ENCODE measurements around the gene PTGES.

Gene PTGES

DNA sequence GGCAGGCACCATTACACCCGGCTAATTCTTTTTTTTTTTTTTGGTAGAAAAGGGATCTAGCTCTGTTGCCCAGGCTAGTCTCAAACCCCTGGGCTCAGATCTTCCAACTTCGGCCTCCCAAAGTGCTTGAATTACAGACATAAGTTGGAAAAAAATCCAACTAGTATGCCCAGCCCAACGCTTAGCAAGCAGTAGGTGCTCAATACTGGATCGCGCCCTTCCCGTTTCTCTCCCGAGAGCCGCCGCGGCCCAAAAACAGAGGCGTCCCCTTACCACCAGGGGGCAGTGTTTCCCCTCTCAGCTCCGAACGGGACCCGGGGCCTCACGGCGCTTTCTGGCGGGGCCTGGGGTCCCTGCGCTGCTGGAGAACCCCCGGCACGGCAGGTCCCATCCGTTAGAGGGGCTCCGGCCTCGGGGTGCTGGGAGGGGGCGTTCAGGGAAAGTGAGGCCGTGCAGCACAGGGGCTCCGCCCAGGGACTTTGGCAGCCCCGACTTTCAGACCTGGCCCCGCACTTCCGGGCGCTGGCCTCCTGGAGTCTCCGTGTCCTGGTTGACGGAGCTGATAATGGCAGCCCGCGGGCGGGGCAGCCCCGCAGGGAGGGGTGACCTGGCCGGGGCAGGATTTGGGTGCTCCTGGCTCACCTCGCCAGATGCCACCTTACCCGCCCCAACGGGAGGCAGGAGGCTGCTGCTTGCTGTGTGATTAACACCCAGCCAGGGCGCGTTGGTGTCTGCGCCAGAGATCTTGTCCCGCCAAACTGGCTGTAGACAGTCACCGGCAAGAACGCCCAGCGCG is 15.2 kb downstream of the PTGES start:
- DNase-seq: peak; percentile 72 to 91
- peak overlapping the region; percentile 88 for H2AFZ ChIP-seq (ENCODE audit: insufficient read depth, low read length, poor library complexity)
- WGBS (ENCODE audit: extremely low coverage, insufficient coverage, insufficient read length): no CpG with 5 or more reads among the region's 48 CpGs

DNA sequence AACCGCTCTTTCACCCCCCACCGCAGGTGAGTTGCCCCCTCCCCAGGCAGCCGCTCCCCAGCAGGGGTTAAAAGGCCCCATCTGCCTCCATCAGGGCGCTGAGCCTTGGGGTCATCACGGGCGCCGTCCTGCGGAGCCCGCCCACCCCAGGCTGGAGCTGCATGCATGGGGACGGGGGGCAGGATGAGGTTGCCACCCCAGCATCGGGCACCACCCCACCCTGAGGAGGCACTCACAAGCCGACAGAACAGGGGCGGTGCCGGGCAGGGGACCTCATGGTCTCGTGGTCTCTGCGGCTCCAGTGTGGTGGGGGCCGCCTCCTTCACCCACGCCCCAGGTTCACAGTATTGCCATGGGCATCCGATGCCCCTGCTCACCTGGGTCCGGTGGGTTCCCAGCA is 16.5 kb downstream of the PTGES start:
- no peak overlapping the region for H3K9ac ChIP-seq (ENCODE audit: low read length)
- no peaks in the 10 kb centered on the region for H3K27me3 ChIP-seq (ENCODE audit: insufficient read depth, low read length)
- no peak overlapping the region for H3K27ac ChIP-seq (ENCODE audit: low read depth, low read length)
- H4K91ac ChIP-seq (ENCODE audit: low read depth, low read length): no peak overlapping the region
- no peaks in the 10 kb centered on the region for H3K9me3 ChIP-seq (ENCODE audit: insufficient read depth, low read depth, low read length)
- no peak overlapping the region for H2BK12ac ChIP-seq (ENCODE audit: low read length)
- H4K8ac ChIP-seq (ENCODE audit: low read depth, low read length): no peak overlapping the region
- H2AK5ac ChIP-seq (ENCODE audit: low read length): no peak overlapping the region
- H3K23ac ChIP-seq (ENCODE audit: low read length): no peak overlapping the region
- H3K4me3 ChIP-seq (ENCODE audit: low read depth, low read length): no peak overlapping the region
- WGBS (ENCODE audit: extremely low coverage, insufficient coverage, insufficient read length): no CpG with 5 or more reads among the region's 20 CpGs
- no peak for DNase-seq
- no peak overlapping the region for H3K4me2 ChIP-seq (ENCODE audit: low read length)
- peaks cover 0 to 6% of the 10 kb centered on the region in 2 experiments for H3K36me3 ChIP-seq (ENCODE audit: control insufficient read depth in 1 of 2, insufficient read depth in 2 of 2, low read length in 2 of 2)
- H3K14ac ChIP-seq (ENCODE audit: low read length): no peak overlapping the region
- H2BK5ac ChIP-seq (ENCODE audit: low read depth, low read length, poor library complexity): no peak overlapping the region
- H3K4me1 ChIP-seq (ENCODE audit: control insufficient read depth in 1 of 2, insufficient read depth in 2 of 2, low read length in 2 of 2): peaks cover 8 to 16% of the 10 kb centered on the region in 2 experiments
- H2AFZ ChIP-seq (ENCODE audit: insufficient read depth, low read length, poor library complexity): no peak overlapping the region
- H4K12ac ChIP-seq (ENCODE audit: low read depth, low read length): no peak overlapping the region
- no peak overlapping the region for H2BK120ac ChIP-seq (ENCODE audit: insufficient read depth, low read length, poor library complexity)
- no peak overlapping the region for H3K18ac ChIP-seq (ENCODE audit: low read length)
- H3K79me1 ChIP-seq (ENCODE audit: low read length): peaks cover 10% of the 10 kb centered on the region
- no peak overlapping the region for H3K4ac ChIP-seq (ENCODE audit: low read depth, low read length)
- no peaks in the 10 kb centered on the region for H3K79me2 ChIP-seq (ENCODE audit: control insufficient read depth, insufficient read depth, low read length, poor library complexity)

More for the DNA sequence above, 15.2 kb downstream of the PTGES start:
- Histone ChIP-seq H3K14ac (ENCODE audit: low read length) (peak overlapping the region; percentile 12), H3K4me1 (ENCODE audit: control insufficient read depth in 1 of 2, insufficient read depth in 2 of 2, low read length in 2 of 2) (peaks cover 8 to 17% of the 10 kb centered on the region in 2 experiments), H2BK12ac (ENCODE audit: low read length) (peak overlapping the region; percentile 12), H3K23ac (ENCODE audit: low read length) (no peak overlapping the region), H3K9me3 (ENCODE audit: insufficient read depth, low read depth, low read length) (no peaks in the 10 kb centered on the region), H4K91ac (ENCODE audit: low read depth, low read length) (peak overlapping the region; percentile 41), H2AK5ac (ENCODE audit: low read length) (no peak overlapping the region), H4K8ac (ENCODE audit: low read depth, low read length) (peak overlapping the region; percentile 88), H2BK5ac (ENCODE audit: low read depth, low read length, poor library complexity) (peak overlapping the region; percentile 80), H3K27me3 (ENCODE audit: insufficient read depth, low read length) (no peaks in the 10 kb centered on the region), H3K4me3 (ENCODE audit: low read depth, low read length) (peak overlapping the region; percentile 69), H3K36me3 (ENCODE audit: control insufficient read depth in 1 of 2, insufficient read depth in 2 of 2, low read length in 2 of 2) (peaks cover 0 to 6% of the 10 kb centered on the region in 2 experiments), H3K4ac (ENCODE audit: low read depth, low read length) (no peak overlapping the region), H4K12ac (ENCODE audit: low read depth, low read length) (peak overlapping the region; percentile 21), H3K79me2 (ENCODE audit: control insufficient read depth, insufficient read depth, low read length, poor library complexity) (no peaks in the 10 kb centered on the region), H3K18ac (ENCODE audit: low read length) (peak overlapping the region; percentile 41), H2BK120ac (ENCODE audit: insufficient read depth, low read length, poor library complexity) (peak overlapping the region; percentile 85), H3K4me2 (ENCODE audit: low read length) (peak overlapping the region; percentile 78), H3K27ac (ENCODE audit: low read depth, low read length) (no peak overlapping the region), H3K79me1 (ENCODE audit: low read length) (peaks cover 10% of the 10 kb centered on the region), H3K9ac (ENCODE audit: low read length) (peak overlapping the region; percentile 35)

DNA sequence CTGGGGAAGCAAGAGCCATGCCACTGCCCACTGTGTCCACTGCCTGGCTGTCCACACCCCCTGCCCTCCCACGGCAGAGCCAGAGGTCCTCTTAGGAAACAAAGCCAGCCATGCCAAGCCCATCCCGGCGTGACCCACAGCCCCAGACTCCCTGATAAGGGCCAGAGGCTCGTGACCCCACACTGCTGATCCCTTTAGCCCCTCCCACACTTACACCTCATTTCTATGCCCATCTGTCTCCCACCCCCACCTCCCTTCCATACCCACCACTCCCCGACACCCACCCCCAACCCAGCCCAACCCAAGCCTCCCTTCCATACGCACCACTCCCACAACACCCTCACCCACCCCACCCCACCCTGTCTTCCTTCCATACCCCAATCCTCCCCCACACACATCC is 17.3 kb downstream of the PTGES start:
- Histone ChIP-seq H3K27ac (ENCODE audit: low read depth, low read length) (no peak overlapping the region), H3K36me3 (ENCODE audit: control insufficient read depth in 1 of 2, insufficient read depth in 2 of 2, low read length in 2 of 2) (peaks cover 0 to 6% of the 10 kb centered on the region in 2 experiments), H2BK5ac (ENCODE audit: low read depth, low read length, poor library complexity) (no peak overlapping the region), H2AFZ (ENCODE audit: insufficient read depth, low read length, poor library complexity) (no peak overlapping the region), H3K9me3 (ENCODE audit: insufficient read depth, low read depth, low read length) (no peaks in the 10 kb centered on the region), H3K4me3 (ENCODE audit: low read depth, low read length) (no peak overlapping the region), H3K14ac (ENCODE audit: low read length) (no peak overlapping the region), H4K12ac (ENCODE audit: low read depth, low read length) (no peak overlapping the region), H3K27me3 (ENCODE audit: insufficient read depth, low read length) (no peaks in the 10 kb centered on the region), H3K23ac (ENCODE audit: low read length) (no peak overlapping the region), H3K18ac (ENCODE audit: low read length) (no peak overlapping the region), H3K9ac (ENCODE audit: low read length) (no peak overlapping the region), H3K79me1 (ENCODE audit: low read length) (peaks cover 10% of the 10 kb centered on the region), H3K4ac (ENCODE audit: low read depth, low read length) (no peak overlapping the region), H3K79me2 (ENCODE audit: control insufficient read depth, insufficient read depth, low read length, poor library complexity) (no peaks in the 10 kb centered on the region), H4K91ac (ENCODE audit: low read depth, low read length) (no peak overlapping the region), H2BK120ac (ENCODE audit: insufficient read depth, low read length, poor library complexity) (no peak overlapping the region), H3K4me1 (ENCODE audit: control insufficient read depth in 1 of 2, insufficient read depth in 2 of 2, low read length in 2 of 2) (peaks cover 4 to 13% of the 10 kb centered on the region in 2 experiments), H3K4me2 (ENCODE audit: low read length) (no peak overlapping the region), H4K8ac (ENCODE audit: low read depth, low read length) (no peak overlapping the region), H2BK12ac (ENCODE audit: low read length) (no peak overlapping the region), H2AK5ac (ENCODE audit: low read length) (no peak overlapping the region)
- 100% methylated on average over 1 of the region's 6 CpGs for WGBS (ENCODE audit: extremely low coverage, insufficient coverage, insufficient read length)
- no peak for DNase-seq

DNA sequence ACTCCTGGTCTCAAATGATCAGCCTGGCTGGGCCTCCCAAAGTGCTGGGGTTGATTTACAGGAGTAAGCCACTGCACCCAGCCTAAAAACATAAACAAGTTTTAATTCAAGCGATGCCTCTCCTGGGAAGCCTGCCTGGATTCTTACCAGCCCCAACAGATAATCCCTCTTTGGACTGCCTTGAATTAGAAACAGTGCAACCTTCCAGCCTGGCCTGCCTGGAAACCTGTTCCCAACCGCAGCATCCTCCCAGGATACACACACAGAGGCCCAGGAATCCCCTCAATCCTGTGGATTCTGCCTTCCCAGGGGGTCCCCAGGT is 19.2 kb downstream of the PTGES start:
- Histone ChIP-seq H3K23ac (ENCODE audit: low read length) (no peak overlapping the region), H3K9me3 (ENCODE audit: insufficient read depth, low read depth, low read length) (no peaks in the 10 kb centered on the region), H3K79me2 (ENCODE audit: control insufficient read depth, insufficient read depth, low read length, poor library complexity) (no peaks in the 10 kb centered on the region), H3K4me1 (ENCODE audit: control insufficient read depth in 1 of 2, insufficient read depth in 2 of 2, low read length in 2 of 2) (peaks cover 4 to 6% of the 10 kb centered on the region in 2 experiments), H3K79me1 (ENCODE audit: low read length) (peaks cover 6% of the 10 kb centered on the region), H4K91ac (ENCODE audit: low read depth, low read length) (no peak overlapping the region), H3K4me3 (ENCODE audit: low read depth, low read length) (no peak overlapping the region), H2BK120ac (ENCODE audit: insufficient read depth, low read length, poor library complexity) (no peak overlapping the region), H3K9ac (ENCODE audit: low read length) (peak overlapping the region; percentile 5), H3K4ac (ENCODE audit: low read depth, low read length) (no peak overlapping the region), H3K27me3 (ENCODE audit: insufficient read depth, low read length) (no peaks in the 10 kb centered on the region), H2AK5ac (ENCODE audit: low read length) (no peak overlapping the region), H2BK5ac (ENCODE audit: low read depth, low read length, poor library complexity) (no peak overlapping the region), H2AFZ (ENCODE audit: insufficient read depth, low read length, poor library complexity) (no peak overlapping the region), H3K27ac (ENCODE audit: low read depth, low read length) (no peak overlapping the region), H2BK12ac (ENCODE audit: low read length) (no peak overlapping the region), H3K14ac (ENCODE audit: low read length) (no peak overlapping the region), H4K8ac (ENCODE audit: low read depth, low read length) (no peak overlapping the region), H4K12ac (ENCODE audit: low read depth, low read length) (no peak overlapping the region), H3K36me3 (ENCODE audit: control insufficient read depth in 1 of 2, insufficient read depth in 2 of 2, low read length in 2 of 2) (no peaks in the 10 kb centered on the region), H3K4me2 (ENCODE audit: low read length) (no peak overlapping the region), H3K18ac (ENCODE audit: low read length) (no peak overlapping the region)
- no peak for DNase-seq
- no CpG with 5 or more reads among the region's 2 CpGs for WGBS (ENCODE audit: extremely low coverage, insufficient coverage, insufficient read length)

Measured in trophoblast cell (in vitro differentiated cells and primary cell).